Measurements from ENCODE around the gene ATP2B1.

Gene ATP2B1

DNA sequence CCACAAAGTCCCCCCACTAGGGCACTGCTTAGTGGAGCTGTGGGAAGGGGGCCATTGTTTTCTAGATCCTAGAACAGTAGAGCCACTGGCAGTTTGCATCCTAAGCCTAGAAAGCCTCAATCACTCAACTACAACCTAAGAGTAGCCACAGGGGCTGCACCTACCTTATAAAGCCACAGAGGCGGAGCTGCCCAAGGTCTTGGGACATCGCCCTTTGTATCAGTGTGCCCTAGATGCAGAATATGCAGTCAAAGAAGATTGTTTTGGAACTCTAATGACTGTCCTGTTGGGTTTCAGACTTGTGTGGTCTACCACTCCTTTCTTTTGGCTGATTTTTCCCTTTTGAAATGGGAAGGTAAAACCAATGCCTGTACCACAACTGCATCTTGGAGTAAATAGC lies 59.5 kb downstream of the ATP2B1 start:
- H3K9me3 Mint-ChIP-seq = no peaks in the 10 kb centered on the region
- peaks cover 89% of the 10 kb centered on the region for H3K36me3 Mint-ChIP-seq (ENCODE audit: low read depth)
- no peak overlapping the region for H3K4me3 Mint-ChIP-seq
- H3K4me1 Mint-ChIP-seq (ENCODE audit: low read depth) = peaks cover 50% of the 10 kb centered on the region
- intact Hi-C loops (cut with micrococcal nuclease) = no loop called here
- no peaks in the 10 kb centered on the region for H3K27me3 Mint-ChIP-seq
- no peak overlapping the region for H3K27ac Mint-ChIP-seq

DNA sequence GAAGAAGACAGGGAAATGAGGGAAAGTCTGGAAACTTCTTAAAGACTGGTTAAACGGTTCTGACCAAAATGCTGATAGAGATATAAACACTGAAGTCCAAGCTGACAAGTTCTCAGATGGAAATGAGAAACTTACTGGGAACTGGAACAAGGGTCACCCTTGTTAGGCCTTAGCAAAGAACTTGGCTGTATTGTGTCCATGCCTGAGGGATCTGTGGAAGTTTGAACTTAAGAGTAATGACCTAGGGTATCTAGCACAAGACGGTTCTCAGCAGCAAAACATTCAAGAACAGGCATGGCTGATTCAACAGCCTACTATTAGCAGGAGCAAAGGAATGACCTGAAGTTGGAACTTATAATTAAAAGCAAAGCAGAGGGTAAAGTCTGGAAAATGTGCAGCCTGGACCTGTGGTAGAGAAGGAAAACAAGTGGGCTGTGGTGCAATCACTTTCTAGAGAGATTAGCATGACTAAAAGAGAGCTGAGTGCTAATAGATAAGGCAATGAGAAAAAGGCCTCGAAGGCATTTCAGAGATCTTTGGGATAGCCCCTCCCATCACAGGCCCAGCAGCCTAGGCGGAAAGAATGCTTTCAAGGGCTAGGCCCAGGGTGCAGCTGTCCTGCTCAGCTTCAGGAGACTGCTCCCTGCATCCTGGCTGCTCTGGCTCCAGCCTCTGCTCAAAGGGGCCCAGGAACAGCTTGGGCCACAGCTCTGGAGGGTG lies 60.3 kb downstream of the ATP2B1 start:
- Mint-ChIP-seq H3K4me1 (ENCODE audit: low read depth) (peaks cover 51% of the 10 kb centered on the region), H3K9me3 (no peaks in the 10 kb centered on the region), H3K27ac (no peak overlapping the region), H3K4me3 (no peak overlapping the region), H3K27me3 (no peaks in the 10 kb centered on the region), H3K36me3 (ENCODE audit: low read depth) (peaks cover 90% of the 10 kb centered on the region)
- intact Hi-C loops (cut with micrococcal nuclease) = no loop called here

DNA sequence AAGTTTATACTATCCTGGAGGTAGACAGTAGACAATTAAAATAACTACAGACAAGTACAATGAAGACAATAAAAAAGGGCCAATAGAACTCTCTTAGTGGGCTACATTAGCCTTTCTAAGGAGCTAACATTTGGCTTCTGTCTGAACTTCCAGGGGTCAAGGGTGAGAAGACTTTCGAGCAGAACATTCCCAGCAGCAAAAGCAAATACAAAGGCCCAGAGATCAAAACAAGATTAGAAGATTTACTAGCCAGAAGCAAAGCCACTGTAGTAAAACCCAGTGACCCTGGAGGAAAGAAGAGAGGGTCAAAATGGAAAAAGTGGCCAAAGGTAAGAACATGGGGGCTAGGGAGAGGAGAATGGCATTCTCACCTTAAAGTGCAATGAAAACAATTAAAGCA lies 63.2 kb downstream of the ATP2B1 start:
- H3K27me3 Mint-ChIP-seq = no peaks in the 10 kb centered on the region
- peaks cover 93% of the 10 kb centered on the region for H3K36me3 Mint-ChIP-seq (ENCODE audit: low read depth)
- no peaks in the 10 kb centered on the region for H3K9me3 Mint-ChIP-seq
- intact Hi-C loops (cut with micrococcal nuclease) = no loop called here
- H3K4me3 Mint-ChIP-seq = no peak overlapping the region
- no peak overlapping the region for H3K27ac Mint-ChIP-seq
- peaks cover 46% of the 10 kb centered on the region for H3K4me1 Mint-ChIP-seq (ENCODE audit: low read depth)

DNA sequence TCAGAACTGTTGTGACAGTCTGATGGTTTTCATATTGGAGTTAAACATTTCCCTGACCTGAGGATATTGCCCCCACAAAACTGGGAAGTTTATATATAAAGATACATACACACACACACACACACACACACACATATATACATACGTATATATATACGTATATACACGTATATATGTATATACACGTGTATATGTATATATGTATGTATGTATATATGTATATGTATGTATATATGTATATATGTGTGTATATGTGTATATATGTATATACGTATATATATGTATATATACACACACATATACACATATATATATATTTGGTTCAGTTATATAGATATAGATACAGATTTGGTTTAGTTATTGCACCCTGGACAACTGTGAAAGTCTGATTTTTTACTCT lies 65.7 kb downstream of the ATP2B1 start:
- Mint-ChIP-seq H3K9me3 (no peaks in the 10 kb centered on the region), H3K36me3 (ENCODE audit: low read depth) (peaks cover 71% of the 10 kb centered on the region), H3K27me3 (no peaks in the 10 kb centered on the region), H3K4me3 (no peak overlapping the region), H3K4me1 (ENCODE audit: low read depth) (peaks cover 29% of the 10 kb centered on the region), H3K27ac (no peak overlapping the region)
- intact Hi-C loops (cut with micrococcal nuclease) = no loop called here

DNA sequence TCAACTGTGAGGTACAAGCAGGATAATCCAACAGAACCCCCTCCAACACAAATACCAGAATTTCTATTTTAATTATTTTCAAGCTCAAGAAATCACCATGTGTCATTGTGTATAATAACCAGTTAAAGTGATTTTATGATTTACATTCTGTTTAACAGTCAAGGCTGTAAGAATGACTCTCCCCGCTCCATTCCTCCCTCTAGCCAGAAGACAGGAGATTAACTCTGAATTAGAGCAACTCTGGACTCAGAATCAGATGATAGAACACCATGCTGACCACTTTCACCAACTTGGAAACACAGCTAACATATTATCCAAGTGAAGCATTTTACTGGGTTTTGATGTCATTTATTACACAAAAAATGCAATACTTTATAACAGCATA lies 71.9 kb downstream of the ATP2B1 start:
- Mint-ChIP-seq H3K27ac (no peak overlapping the region), H3K4me1 (ENCODE audit: low read depth) (peaks cover 13% of the 10 kb centered on the region), H3K4me3 (no peak overlapping the region), H3K27me3 (no peaks in the 10 kb centered on the region), H3K9me3 (no peaks in the 10 kb centered on the region), H3K36me3 (ENCODE audit: low read depth) (peaks cover 65% of the 10 kb centered on the region)
- intact Hi-C loops (cut with micrococcal nuclease) = no loop called here

DNA sequence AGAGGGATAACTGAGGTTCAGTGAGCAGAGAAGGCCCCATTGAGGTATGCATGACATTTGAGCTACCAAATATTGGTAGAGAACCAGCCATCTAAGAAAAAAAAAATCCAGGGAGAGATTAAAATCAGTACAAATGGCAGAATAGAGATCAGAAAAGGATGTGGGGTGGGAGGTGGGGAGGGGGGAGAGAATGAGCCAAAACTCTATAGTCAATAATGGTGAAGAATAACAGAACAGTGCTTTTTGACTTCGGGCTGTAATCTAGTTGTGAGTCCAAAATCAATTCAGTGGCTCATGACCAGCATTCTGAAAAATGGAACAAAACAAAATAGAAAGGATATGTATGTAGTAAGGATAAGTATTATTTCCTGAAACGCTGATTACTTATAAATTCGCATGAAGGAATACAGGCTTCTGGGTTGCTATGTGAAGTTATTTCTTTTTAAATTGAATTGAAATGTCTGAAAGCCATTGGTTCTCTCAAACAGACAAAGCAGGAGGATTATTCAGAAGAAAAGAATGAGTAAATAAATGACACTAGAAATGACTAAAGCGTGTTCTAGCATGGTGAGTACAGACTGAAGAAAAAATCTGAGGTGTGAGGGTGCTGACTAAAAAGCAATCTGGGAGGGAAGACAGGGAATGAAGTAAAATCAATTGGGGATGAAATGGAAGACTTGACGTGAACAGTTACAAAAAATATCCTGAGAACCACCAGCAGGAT lies 72.4 kb downstream of the ATP2B1 start:
- Mint-ChIP-seq H3K27me3 (no peaks in the 10 kb centered on the region), H3K27ac (no peak overlapping the region), H3K36me3 (ENCODE audit: low read depth) (peaks cover 65% of the 10 kb centered on the region), H3K4me1 (ENCODE audit: low read depth) (peaks cover 13% of the 10 kb centered on the region), H3K4me3 (no peak overlapping the region), H3K9me3 (no peaks in the 10 kb centered on the region)
- intact Hi-C loops (cut with micrococcal nuclease) = no loop called here

DNA sequence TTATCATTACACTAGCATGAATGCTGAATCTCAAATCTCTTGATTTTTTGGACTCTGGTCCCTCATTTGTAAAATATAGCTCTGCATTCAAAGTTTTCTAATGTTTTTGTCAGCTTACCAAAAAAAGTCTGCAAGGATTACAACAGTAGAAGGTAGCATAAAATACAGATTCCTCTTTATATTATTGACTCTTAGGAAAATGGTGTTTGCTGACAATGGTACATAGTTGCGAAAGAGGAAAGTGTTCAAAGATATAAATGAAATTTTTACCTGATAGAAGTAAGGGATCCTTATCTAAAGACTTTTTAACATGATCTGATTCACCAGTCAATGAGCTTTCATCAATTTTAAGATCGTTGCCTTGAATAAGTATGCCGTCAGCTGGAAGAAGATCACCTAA lies 74.1 kb downstream of the ATP2B1 start:
- Mint-ChIP-seq H3K27ac (no peak overlapping the region), H3K4me3 (no peak overlapping the region), H3K4me1 (ENCODE audit: low read depth) (peaks cover 13% of the 10 kb centered on the region), H3K9me3 (no peaks in the 10 kb centered on the region), H3K36me3 (ENCODE audit: low read depth) (peaks cover 69% of the 10 kb centered on the region), H3K27me3 (no peaks in the 10 kb centered on the region)
- intact Hi-C loops (cut with micrococcal nuclease) = no loop called here

DNA sequence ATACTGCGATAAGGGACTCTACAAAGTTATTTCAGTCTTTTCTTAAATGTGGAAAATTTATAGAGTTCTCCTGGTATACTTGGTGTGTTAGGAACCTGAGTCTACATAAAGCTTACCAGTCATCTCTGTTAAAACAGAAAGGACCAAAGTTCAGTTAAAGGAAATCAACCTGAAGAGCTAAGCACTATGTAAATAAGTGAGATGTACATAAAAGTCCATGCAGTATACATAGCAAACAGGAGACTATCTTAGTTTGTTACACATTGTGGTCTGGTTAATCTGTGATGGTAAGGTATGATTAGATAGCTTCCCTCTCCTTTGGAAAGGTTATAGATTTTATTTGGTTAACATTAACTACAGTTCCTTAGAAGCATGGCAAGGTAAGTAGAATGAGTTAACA lies 75.9 kb downstream of the ATP2B1 start:
- Mint-ChIP-seq H3K27me3 (no peaks in the 10 kb centered on the region), H3K27ac (no peak overlapping the region), H3K4me3 (no peak overlapping the region), H3K36me3 (ENCODE audit: low read depth) (peaks cover 86% of the 10 kb centered on the region), H3K9me3 (no peaks in the 10 kb centered on the region), H3K4me1 (ENCODE audit: low read depth) (peaks cover 13% of the 10 kb centered on the region)
- intact Hi-C loops (cut with micrococcal nuclease) = no loop called here

DNA sequence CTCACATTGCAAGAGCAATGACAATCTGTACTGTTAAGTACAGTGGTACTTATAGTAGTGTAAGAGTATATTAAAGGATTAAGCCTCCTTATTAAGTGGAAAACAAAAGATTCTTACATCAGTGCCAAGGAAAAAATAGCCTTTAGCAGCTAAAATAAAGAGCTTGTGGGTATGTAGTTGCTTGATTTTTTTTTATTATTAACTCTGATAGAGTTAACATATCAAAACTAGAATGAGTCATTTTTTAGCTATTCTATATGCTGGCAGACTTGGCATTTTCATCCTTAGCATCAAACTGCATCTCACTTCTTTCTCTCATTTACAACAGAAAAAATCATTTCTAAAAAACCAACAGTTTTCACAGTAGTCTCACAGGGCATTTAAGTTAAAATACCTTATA lies 86.5 kb downstream of the ATP2B1 start:
- H3K27me3 Mint-ChIP-seq = no peaks in the 10 kb centered on the region
- H3K9me3 Mint-ChIP-seq = no peaks in the 10 kb centered on the region
- intact Hi-C loops (cut with micrococcal nuclease) = loop anchor here (5.0 kb wide), 1 partner anchor 35 kb away; no protein-coding TSS in a partner anchor
- peaks cover 6% of the 10 kb centered on the region for H3K4me1 Mint-ChIP-seq (ENCODE audit: low read depth)
- H3K36me3 Mint-ChIP-seq (ENCODE audit: low read depth) = peaks cover 75% of the 10 kb centered on the region
- no peak overlapping the region for H3K27ac Mint-ChIP-seq
- no peak overlapping the region for H3K4me3 Mint-ChIP-seq

DNA sequence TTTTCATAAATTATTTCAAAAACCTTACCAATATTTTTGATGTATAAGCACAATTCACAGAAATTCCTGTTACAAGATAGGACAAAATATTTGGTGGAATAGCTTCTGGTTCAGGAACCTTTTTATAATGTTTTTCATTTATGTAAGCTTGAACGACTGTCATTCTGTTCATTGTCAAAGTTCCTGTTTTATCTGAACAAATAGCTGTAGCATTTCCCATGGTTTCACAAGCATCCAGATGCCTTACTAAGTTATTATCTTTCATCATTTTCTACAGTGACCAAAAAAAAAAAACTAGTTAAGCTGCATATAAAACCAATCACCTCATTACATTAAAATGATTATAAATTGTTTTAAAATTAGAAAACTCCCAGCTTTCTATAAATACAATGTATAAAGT lies 87.1 kb downstream of the ATP2B1 start:
- Mint-ChIP-seq H3K9me3 (no peaks in the 10 kb centered on the region), H3K4me1 (ENCODE audit: low read depth) (peaks cover 6% of the 10 kb centered on the region), H3K36me3 (ENCODE audit: low read depth) (peaks cover 77% of the 10 kb centered on the region), H3K27ac (no peak overlapping the region), H3K27me3 (no peaks in the 10 kb centered on the region), H3K4me3 (no peak overlapping the region)
- intact Hi-C loops (cut with micrococcal nuclease) = loop anchor here (5.0 kb wide), 1 partner anchor 34 kb away; no protein-coding TSS in a partner anchor

DNA sequence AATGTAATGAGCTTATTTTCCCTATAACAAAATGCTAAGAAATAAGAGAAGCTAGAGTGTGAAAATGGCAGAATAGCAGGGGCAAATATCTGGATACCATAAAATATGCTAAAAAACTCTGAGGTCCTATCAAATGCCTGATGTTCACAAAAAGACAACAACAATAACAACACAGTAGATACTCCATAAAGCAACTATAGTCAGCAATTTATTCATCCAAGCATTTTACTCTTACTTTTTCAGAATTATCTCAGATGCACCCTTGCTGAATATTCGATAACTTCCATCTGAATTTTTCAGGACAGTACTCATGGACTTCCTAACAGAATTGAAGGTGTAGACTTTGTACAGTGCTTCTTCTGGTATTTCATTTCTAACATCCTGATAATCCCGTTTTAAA lies 88.9 kb downstream of the ATP2B1 start:
- Mint-ChIP-seq H3K4me3 (no peak overlapping the region), H3K4me1 (ENCODE audit: low read depth) (peaks cover 6% of the 10 kb centered on the region), H3K27ac (no peak overlapping the region), H3K36me3 (ENCODE audit: low read depth) (peaks cover 77% of the 10 kb centered on the region), H3K27me3 (no peaks in the 10 kb centered on the region), H3K9me3 (no peaks in the 10 kb centered on the region)
- intact Hi-C loops (cut with micrococcal nuclease) = loop anchor here (5.0 kb wide), 1 partner anchor 32 kb away; no protein-coding TSS in a partner anchor

DNA sequence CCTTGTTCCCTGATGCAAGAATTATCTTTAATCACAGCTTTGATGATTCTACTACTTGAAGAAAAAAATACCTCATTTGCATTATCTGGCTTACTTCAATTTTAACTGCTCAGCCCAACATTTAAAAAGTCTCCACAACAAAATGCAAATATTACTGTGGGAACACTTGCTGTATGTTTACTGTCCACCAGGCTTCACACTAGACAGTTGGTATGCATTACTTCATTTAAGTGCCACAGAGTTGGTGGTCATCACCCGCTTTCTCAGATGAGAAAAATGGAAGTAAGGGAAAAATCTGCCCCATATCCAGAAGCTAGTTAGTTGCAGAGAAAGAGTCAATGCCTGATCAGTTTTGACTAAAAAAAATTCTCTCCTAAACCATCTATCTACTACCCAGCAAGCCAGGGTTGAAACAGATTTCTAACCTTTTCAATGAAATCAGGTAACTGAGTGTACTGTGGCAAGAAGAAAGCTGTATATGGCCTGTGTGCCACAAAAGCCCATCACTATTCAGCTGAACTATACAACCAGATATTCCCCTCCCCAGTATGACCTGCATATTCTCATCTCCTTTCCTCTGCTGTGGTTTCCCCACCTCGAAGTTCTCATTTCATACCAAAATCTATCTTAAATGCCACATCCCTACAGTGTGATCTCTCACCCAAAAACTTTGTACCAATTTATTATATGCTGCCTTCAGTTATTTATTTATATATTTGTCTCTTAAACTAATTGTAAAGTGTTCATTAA lies 90.3 kb downstream of the ATP2B1 start:
- no peak overlapping the region for H3K4me3 Mint-ChIP-seq
- intact Hi-C loops (cut with micrococcal nuclease) = no loop called here
- H3K9me3 Mint-ChIP-seq = no peaks in the 10 kb centered on the region
- peaks cover 77% of the 10 kb centered on the region for H3K36me3 Mint-ChIP-seq (ENCODE audit: low read depth)
- no peak overlapping the region for H3K27ac Mint-ChIP-seq
- H3K27me3 Mint-ChIP-seq = no peaks in the 10 kb centered on the region
- peaks cover 1% of the 10 kb centered on the region for H3K4me1 Mint-ChIP-seq (ENCODE audit: low read depth)

DNA sequence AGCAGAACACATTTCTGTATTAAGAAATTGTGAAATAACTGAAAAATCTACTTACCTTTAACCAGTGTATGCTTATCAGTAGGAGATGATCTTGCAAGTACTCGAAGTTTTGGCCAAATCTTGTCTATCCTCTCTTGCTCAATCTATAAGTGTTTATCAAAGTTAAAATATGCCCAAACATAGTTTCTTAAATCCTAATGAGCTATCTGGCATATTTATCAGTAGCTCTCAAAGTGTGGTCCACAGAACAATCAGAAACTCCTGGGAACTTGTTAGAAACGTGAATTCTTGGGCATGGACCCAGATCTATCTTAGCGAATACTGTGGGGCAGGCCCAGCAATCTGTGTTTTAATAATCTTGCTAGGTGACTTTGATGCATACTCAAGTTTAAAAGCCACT lies 98.3 kb downstream of the ATP2B1 start:
- intact Hi-C loops (cut with micrococcal nuclease) = no loop called here
- Mint-ChIP-seq H3K4me3 (no peak overlapping the region), H3K4me1 (ENCODE audit: low read depth) (no peaks in the 10 kb centered on the region), H3K27ac (no peak overlapping the region), H3K27me3 (no peaks in the 10 kb centered on the region), H3K36me3 (ENCODE audit: low read depth) (peaks cover 98% of the 10 kb centered on the region), H3K9me3 (no peaks in the 10 kb centered on the region)

DNA sequence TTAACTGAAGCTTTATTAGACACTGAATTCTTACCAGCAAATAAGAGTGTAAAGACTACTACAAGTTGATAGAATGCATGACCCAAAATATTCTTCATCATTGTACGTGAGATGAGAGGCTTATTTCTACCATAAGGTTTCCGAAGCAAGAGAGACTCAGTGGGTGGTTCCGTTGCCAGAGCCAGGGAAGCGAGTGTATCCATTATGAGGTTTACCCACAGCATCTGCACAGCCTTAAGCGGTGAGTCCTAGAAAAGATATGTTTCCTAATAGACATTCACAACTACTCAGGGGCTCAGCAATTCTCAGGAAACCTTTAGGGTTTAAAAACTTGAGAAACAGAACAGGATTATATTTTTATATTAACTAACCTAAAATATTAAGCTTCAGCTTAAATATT lies 105.0 kb downstream of the ATP2B1 start:
- Mint-ChIP-seq H3K4me1 (ENCODE audit: low read depth) (peaks cover 5% of the 10 kb centered on the region), H3K9me3 (no peaks in the 10 kb centered on the region), H3K27ac (no peak overlapping the region), H3K27me3 (no peaks in the 10 kb centered on the region), H3K36me3 (ENCODE audit: low read depth) (peaks cover 88% of the 10 kb centered on the region), H3K4me3 (no peak overlapping the region)
- intact Hi-C loops (cut with micrococcal nuclease) = no loop called here
